ENCODE data around the gene CTRL.
"Not testable (repeated sequence)": the region's sequence is repeated elsewhere in the genome, so short reads cannot be mapped to it uniquely, and the experiment has no call there.

Gene CTRL

DNA sequence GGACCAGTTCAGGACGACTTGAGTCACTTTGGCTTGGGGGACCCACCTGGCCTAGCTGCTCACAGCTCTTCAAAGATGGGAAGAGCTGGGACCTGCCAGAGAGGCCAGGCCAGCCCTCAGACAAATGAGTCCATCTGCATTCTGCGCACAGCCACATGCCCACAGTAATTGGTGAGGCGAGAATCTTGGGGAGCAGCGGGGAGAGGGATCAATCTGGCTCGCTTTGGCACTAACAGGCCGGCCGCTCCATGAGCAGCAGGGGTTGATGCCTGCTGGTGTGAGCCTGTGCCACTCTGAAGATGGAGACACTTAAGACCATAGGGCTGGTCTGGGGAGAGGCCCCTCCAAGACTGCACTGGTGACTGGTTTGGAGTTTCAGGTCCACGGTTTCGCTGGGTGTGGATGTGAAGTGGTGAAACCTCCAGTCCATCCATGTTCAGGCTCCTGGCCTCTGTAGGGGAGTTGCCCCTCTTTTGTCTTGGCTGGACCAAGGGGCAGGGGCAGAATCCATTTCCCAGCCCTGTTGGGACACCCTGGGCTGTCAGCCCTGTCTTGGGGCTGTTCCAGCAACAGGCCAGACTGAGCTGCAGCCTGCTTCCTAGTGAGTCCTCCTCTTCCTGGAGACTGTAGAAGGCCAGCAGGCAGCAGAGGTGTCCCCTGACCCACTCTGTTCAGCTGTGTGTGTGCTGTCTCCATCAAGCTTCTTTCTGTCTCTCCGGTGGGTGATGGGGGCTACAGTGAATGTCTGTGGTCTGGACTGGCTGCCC, 7.3 kb downstream of the CTRL start:
- DNase-seq (ENCODE audit: low read depth in 2 of 2, low spot score in 1 of 2) = no peak

- DNase-seq (ENCODE audit: low read depth in 2 of 2, low spot score in 1 of 2) = no peak
Observed at GRCh38 chr16:67923414-67924116, 8.1 kb downstream of the CTRL start.

GRCh38 chr16:67922740-67923139, 8.9 kb downstream of the CTRL start:
- DNase-seq (ENCODE audit: low read depth in 2 of 2, low spot score in 1 of 2) = no peak

DNA sequence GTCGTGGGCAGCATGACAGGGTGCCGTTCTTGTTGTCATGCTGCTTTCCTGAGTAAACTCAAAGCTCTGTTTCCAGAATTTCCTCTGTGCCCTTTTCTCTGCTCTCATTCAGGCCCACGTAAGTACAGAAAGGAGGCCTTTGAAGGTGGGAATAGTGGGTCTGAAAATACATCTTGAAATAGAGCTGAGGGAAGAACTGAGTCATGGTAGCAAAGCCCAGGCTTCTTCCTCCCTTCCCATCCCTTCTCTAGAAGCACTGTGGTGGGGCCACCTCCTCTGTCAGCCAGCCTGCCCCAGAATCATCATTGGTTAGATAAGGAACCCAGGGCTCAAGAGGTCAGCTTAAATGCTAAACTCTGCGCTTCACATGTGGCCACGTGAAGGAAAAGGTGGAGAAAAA, 9.4 kb downstream of the CTRL start:
- no peak for DNase-seq (ENCODE audit: low read depth in 2 of 2, low spot score in 1 of 2)

GRCh38 chr16:67919622-67920221, 11.9 kb downstream of the CTRL start:
- DNase-seq (ENCODE audit: low read depth in 2 of 2, low spot score in 1 of 2) = no peak

- no peak for DNase-seq (ENCODE audit: low read depth in 2 of 2, low spot score in 1 of 2)
Observed at GRCh38 chr16:67917852-67918236, 13.8 kb downstream of the CTRL start.

DNA sequence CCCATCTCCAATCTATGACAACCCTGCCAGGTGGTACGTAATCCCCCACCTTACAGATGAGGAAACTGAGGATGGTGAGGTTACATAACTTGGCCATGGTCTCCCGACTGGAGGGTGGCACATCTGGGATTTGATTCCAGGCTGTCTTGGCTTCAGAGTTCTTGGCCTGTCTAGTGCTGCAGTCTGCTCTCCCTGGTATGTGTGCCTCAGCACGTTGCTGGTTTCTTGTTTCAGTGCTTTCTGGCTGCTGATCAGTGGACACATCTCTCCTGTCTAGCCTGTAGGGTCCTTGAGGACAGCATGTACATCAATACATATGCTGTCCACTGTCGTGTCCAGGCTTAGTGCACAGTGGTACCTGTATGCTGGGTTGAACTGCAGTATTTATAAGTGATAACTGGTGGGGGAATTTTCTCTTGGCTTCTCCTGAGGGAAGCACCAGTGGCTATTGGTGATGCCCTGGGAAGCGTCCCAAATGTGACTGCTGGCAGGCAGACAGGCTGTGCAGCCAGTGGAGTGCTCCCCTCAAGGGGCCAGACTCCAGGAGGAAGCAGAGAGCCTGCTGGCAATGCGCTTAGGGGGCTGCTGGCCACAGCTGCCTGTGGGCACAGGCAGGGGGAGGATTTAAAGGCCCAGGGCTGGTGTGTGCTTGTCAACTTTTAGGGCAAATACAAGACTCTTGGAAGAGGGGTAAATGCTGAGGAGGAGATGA, 14.4 kb downstream of the CTRL start:
- no peak for DNase-seq (ENCODE audit: low read depth in 2 of 2, low spot score in 1 of 2)

DNA sequence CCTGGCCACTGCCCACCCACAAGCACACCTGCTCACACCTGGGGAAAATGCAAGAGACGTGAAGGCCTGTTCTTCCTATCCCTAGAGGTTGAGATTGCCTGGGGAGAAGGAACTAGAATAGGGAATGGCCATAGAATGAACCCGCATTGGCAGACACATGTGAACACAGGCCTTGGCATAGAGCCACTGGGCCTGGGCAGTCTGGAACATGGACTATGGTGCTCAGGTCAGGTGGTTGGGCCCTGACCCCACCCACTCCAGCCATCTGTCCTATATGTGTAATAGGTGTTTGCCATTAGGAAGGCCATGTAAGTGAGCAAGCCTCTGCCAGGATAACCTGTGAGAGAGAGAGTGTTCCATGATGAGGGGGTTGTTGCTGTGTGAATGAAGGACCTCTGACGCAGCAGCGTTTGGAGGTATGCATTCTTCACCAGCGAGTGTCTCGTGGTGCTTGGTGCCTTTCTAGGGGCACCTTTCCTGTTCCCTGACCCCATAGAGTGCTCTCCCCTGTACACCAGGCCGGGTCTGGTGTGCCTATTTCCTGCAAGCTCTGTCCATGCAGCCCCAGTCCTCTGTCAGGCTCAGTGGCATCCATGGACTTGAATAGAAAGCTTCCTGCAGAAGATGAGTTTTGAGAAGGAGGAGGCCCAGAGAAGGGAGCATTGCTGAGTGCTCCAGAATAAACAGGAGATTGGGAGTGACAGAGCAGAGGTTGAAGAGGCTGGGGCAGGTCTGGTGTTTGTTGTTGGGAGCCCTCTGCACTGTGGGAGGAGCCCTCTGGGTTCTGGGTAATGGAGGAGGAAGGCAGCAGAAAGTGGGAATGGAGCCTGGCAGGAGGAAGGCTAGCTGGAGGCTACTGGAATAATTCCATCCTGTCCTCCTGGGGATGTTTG, 15.6 kb downstream of the CTRL start:
- no peak for DNase-seq (ENCODE audit: low read depth in 2 of 2, low spot score in 1 of 2)

DNA sequence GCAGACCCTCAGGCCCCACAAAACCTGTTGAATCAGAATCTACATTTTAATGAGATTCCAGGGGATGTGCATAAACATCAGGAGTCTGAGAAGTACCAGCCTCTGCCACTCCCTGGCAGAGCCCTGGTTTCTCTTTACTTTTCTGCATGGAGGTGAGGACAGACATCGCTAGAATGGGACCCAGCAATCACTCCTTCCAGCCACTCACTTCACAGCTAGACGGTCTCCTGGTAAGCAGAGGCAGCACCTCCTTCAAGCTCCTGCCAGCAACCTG, 16.2 kb downstream of the CTRL start:
- DNase-seq (ENCODE audit: low read depth in 2 of 2, low spot score in 1 of 2) = not testable (repeated sequence)

- no peak for DNase-seq (ENCODE audit: low read depth in 2 of 2, low spot score in 1 of 2)
Observed at GRCh38 chr16:67914758-67915495, 16.7 kb downstream of the CTRL start.

DNA sequence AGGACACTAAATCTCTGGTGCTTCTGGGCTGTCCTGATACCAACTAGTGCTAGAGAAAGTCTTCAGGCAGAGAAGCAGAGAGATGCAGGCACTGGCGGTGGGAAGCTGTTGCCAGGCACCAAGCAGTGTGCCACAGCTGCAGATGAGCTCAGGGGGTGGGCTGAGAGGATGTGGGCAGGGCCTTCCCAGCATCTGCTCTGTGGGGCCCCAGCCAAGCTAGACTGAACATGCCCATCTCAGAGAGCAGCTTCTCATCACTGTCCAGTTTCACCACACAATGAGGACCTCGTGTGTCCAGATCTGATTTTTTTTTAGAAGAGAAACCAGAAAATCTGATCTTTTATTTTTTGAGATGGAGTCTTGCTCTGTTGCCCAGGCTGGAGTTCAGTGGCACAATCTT, 21.5 kb downstream of the CTRL start:
- DNase-seq (ENCODE audit: low read depth in 2 of 2, low spot score in 1 of 2) = no peak

DNA sequence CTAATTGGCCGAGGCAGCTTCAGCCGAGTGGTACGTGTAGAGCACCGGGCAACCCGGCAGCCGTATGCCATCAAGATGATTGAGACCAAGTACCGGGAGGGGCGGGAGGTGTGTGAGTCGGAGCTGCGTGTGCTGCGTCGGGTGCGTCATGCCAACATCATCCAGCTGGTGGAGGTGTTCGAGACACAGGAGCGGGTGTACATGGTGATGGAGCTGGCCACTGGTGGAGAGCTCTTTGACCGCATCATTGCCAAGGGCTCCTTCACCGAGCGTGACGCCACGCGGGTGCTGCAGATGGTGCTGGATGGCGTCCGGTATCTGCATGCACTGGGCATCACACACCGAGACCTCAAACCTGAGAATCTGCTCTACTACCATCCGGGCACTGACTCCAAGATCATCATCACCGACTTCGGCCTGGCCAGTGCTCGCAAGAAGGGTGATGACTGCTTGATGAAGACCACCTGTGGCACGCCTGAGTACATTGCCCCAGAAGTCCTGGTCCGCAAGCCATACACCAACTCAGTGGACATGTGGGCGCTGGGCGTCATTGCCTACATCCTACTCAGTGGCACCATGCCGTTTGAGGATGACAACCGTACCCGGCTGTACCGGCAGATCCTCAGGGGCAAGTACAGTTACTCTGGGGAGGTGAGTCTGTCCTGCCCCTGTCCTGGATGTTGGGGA, 22.5 kb downstream of the CTRL start:
- no peak for DNase-seq (ENCODE audit: low read depth in 2 of 2, low spot score in 1 of 2)

- no peak for DNase-seq (ENCODE audit: low read depth in 2 of 2, low spot score in 1 of 2)
Observed at GRCh38 chr16:67907397-67908180, 24.1 kb downstream of the CTRL start.

GRCh38 chr16:67902831-67903230, 28.8 kb downstream of the CTRL start:
- DNase-seq (ENCODE audit: low read depth in 2 of 2, low spot score in 1 of 2) = no peak

DNA sequence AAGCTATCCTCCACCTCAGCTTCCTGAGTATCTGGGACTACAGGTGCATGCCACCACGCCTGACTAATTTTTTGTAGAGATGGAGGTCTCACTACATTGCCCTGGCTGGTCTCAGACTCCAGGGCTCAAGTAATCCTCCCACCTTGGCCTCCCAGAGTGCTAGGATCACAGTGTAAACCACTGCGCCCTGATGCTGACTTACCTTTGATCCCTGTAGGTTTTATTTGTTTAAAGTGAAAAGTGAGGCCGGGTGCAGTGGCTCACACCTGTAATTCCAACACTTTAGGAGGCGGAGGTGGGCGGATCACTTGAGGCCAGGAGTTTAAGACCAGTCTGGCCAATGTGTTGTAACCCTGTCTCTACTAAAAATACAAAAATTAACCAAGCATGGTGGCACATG, 29.9 kb downstream of the CTRL start:
- no peak for DNase-seq (ENCODE audit: low read depth in 2 of 2, low spot score in 1 of 2)

GRCh38 chr16:67897231-67897630, 34.4 kb downstream of the CTRL start:
- no peak for DNase-seq (ENCODE audit: low read depth in 2 of 2, low spot score in 1 of 2)

GRCh38 chr16:67893743-67894399, 37.8 kb downstream of the CTRL start:
- DNase-seq (ENCODE audit: low read depth in 2 of 2, low spot score in 1 of 2) = no peak

All from stimulated activated CD8-positive, alpha-beta memory T cell treated with anti-CD3 and anti-CD28 coated beads, Interleukin-4, amount 100 ng/mL, for 4 hours (primary cell).